Activated CD8-positive, alpha-beta T cell treated with anti-CD3 and anti-CD28 coated beads, Interleukin-2, amount 10 ng/mL, durations not matched to agents 7 days and 5 days (primary cell): Measurements from ENCODE around the gene SLC9A3. TPM values are rescaled to one million over a fixed set of nuclear protein-coding genes. Genes with fewer than 3 reads are reported as not detected.

Experiments
- ATAC-seq: fragments of 150-1000 bp; cut with Tn5 transposase; one replicate; pipeline ENCODE4 v1.10.0; 2021; ENCODE audit warnings: moderate library complexity
- CTCF ChIA-PET: fragments of 350-600 bp; sonication (Branson Sonifier 250); formaldehyde crosslinking; loops from one replicate; lab custom pipeline; 2021; ENCODE audit warnings: antibody characterized with exemption; lab: Charles Lee
- POLR2A ChIA-PET: fragments of 350-600 bp; sonication (Branson Sonifier 250); formaldehyde crosslinking; loops from one replicate; lab custom pipeline; 2021; ENCODE audit warnings: antibody characterized with exemption; lab: Charles Lee
- DNase-seq: peaks from one replicate; pipeline ENCODE4 v3.0.0-alpha.2; 2020
- H3K27ac Mint-ChIP-seq: one replicate; pipeline ENCODE4 v1.8.0; 2021; ENCODE audit warnings: mild to moderate bottlenecking, mixed read lengths
- H3K27me3 Mint-ChIP-seq: one replicate; pipeline ENCODE4 v1.8.0; 2021; ENCODE audit warnings: low read depth, mixed read lengths
- H3K36me3 Mint-ChIP-seq: one replicate; pipeline ENCODE4 v1.8.0; 2021; ENCODE audit warnings: low read depth, mixed read lengths
- H3K4me1 Mint-ChIP-seq: one replicate; pipeline ENCODE4 v1.8.0; 2021; ENCODE audit warnings: low read depth, mixed read lengths
- H3K4me3 Mint-ChIP-seq: one replicate; pipeline ENCODE4 v1.8.0; 2021; ENCODE audit warnings: mild to moderate bottlenecking, mixed read lengths
- H3K9me3 Mint-ChIP-seq: one replicate; pipeline ENCODE4 v1.8.0; 2022; ENCODE audit warnings: mixed read lengths; ENCODE audit not compliant: insufficient read depth
- total RNA-seq, 2 experiments: library from RNA; stranded (reverse); gene quantifications; one replicate each; pipeline ENCODE4 v1.2.3, GENCODE V29; 2021

The SLC9A3 gene
- total RNA-seq, 2 experiments from 2014 or later = 1.6 to 1.9 TPM

GRCh38 chr5:473551-474192, 50.6 kb downstream of the SLC9A3 start:
- H3K27me3 Mint-ChIP-seq = peaks cover 5% of the 10 kb centered on the region
- ChIA-PET CTCF (interaction anchor here (0.9 to 4.2 kb wide), 3 partner anchors 28 to 157 kb away, joined by 3 to 29 read pairs (median 4); no protein-coding TSS in a partner anchor), POLR2A (interaction anchor here (0.7 to 1.7 kb wide), 5 partner anchors 27 to 202 kb away, joined by 3 to 7 read pairs (median 3); partner anchors contain the start of genes EXOC3 and PDCD6)
- H3K4me1 Mint-ChIP-seq = peaks cover 20% of the 10 kb centered on the region
- H3K36me3 Mint-ChIP-seq = peaks cover 14% of the 10 kb centered on the region
- peak overlapping the region; percentile 80 for H3K4me3 Mint-ChIP-seq
- peak; percentile 44 for DNase-seq
- peak overlapping the region; percentile 32 for H3K27ac Mint-ChIP-seq
- peak; percentile 12 for ATAC-seq
- no peaks in the 10 kb centered on the region for H3K9me3 Mint-ChIP-seq

- H3K27me3 Mint-ChIP-seq = peaks cover 5% of the 10 kb centered on the region
- H3K27ac Mint-ChIP-seq = peak overlapping the region; percentile 79
- no peaks in the 10 kb centered on the region for H3K9me3 Mint-ChIP-seq
- CTCF ChIA-PET = interaction anchor here (0.9 to 4.2 kb wide), 4 partner anchors 27 to 156 kb away, joined by 3 to 29 read pairs (median 4); no protein-coding TSS in a partner anchor
- peak overlapping the region; percentile 71 for H3K4me3 Mint-ChIP-seq
- peaks cover 16% of the 10 kb centered on the region for H3K36me3 Mint-ChIP-seq
- peaks cover 20% of the 10 kb centered on the region for H3K4me1 Mint-ChIP-seq
- POLR2A ChIA-PET = interaction anchor here (0.8 to 1.7 kb wide), 5 partner anchors 26 to 93 kb away, joined by 3 to 7 read pairs (median 5); partner anchors contain the start of gene EXOC3
- ATAC-seq = peak; percentile 82
- DNase-seq = peak; percentile 91
Observed at GRCh38 chr5:472656-473550, 51.3 kb downstream of the SLC9A3 start.

- ChIA-PET CTCF (interaction anchor here (1.0 to 4.2 kb wide), 2 partner anchors 26 to 149 kb away, joined by 3 to 29 read pairs; no protein-coding TSS in a partner anchor), POLR2A (interaction anchor here (0.7 to 1.5 kb wide), 5 partner anchors 14 to 197 kb away, joined by 3 to 5 read pairs (median 4); no protein-coding TSS in a partner anchor)
- H3K9me3 Mint-ChIP-seq = no peaks in the 10 kb centered on the region
- DNase-seq = peak; percentile 35
- H3K4me1 Mint-ChIP-seq = peaks cover 20% of the 10 kb centered on the region
- peak; percentile 17 for ATAC-seq
- peak overlapping the region; percentile 75 for H3K27ac Mint-ChIP-seq
- peaks cover 5% of the 10 kb centered on the region for H3K27me3 Mint-ChIP-seq
- H3K4me3 Mint-ChIP-seq = peak overlapping the region; percentile 71
- peaks cover 16% of the 10 kb centered on the region for H3K36me3 Mint-ChIP-seq
Observed at GRCh38 chr5:472076-472655, 52.1 kb downstream of the SLC9A3 start.

GRCh38 chr5:471750-472058, 52.5 kb downstream of the SLC9A3 start:
- POLR2A ChIA-PET = interaction anchor here (0.7 to 1.5 kb wide), 5 partner anchors 14 to 197 kb away, joined by 3 to 5 read pairs (median 4); no protein-coding TSS in a partner anchor

GRCh38 chr5:470961-471749, 53.1 kb downstream of the SLC9A3 start:
- Mint-ChIP-seq H3K27ac (peak overlapping the region; percentile 75), H3K4me3 (peak overlapping the region; percentile 71), H3K9me3 (no peaks in the 10 kb centered on the region), H3K27me3 (peaks cover 5% of the 10 kb centered on the region), H3K4me1 (peaks cover 20% of the 10 kb centered on the region), H3K36me3 (peaks cover 21% of the 10 kb centered on the region)
- ChIA-PET POLR2A (interaction anchor here (1.0 to 1.4 kb wide), 3 partner anchors 13 to 25 kb away, joined by 3 to 5 read pairs (median 5); no protein-coding TSS in a partner anchor), CTCF (interaction anchor here (1.0 to 4.2 kb wide), 2 partner anchors 25 to 148 kb away, joined by 3 to 29 read pairs; no protein-coding TSS in a partner anchor)
- ATAC-seq (no peak), DNase-seq (no peak)

More at GRCh38 chr5:471750-472058, 52.5 kb downstream of the SLC9A3 start:
- H3K4me1 Mint-ChIP-seq = peaks cover 20% of the 10 kb centered on the region
- no peak for ATAC-seq
- peaks cover 5% of the 10 kb centered on the region for H3K27me3 Mint-ChIP-seq
- no peak for DNase-seq
- H3K4me3 Mint-ChIP-seq = peak overlapping the region; percentile 71
- H3K36me3 Mint-ChIP-seq = peaks cover 18% of the 10 kb centered on the region
- CTCF ChIA-PET = interaction anchor here (1.0 to 4.2 kb wide), 2 partner anchors 26 to 149 kb away, joined by 3 to 29 read pairs; no protein-coding TSS in a partner anchor
- H3K9me3 Mint-ChIP-seq = no peaks in the 10 kb centered on the region
- peak overlapping the region; percentile 75 for H3K27ac Mint-ChIP-seq

- DNase-seq (no peak), ATAC-seq (no peak)
- Mint-ChIP-seq H3K27ac (no peak overlapping the region), H3K36me3 (peaks cover 25% of the 10 kb centered on the region), H3K9me3 (no peaks in the 10 kb centered on the region), H3K4me1 (peaks cover 19% of the 10 kb centered on the region), H3K27me3 (peaks cover 2% of the 10 kb centered on the region), H3K4me3 (no peak overlapping the region)
- CTCF ChIA-PET = interaction anchor here (0.9 kb wide), 1 partner anchor 24 kb away, joined by 4 read pairs; no protein-coding TSS in a partner anchor
- POLR2A ChIA-PET = no interaction called here
Observed at GRCh38 chr5:469752-470483, 54.3 kb downstream of the SLC9A3 start.

GRCh38 chr5:468401-468800, 55.8 kb downstream of the SLC9A3 start:
- H3K4me1 Mint-ChIP-seq = peaks cover 28% of the 10 kb centered on the region
- no peak overlapping the region for H3K4me3 Mint-ChIP-seq
- no peak overlapping the region for H3K27ac Mint-ChIP-seq
- DNase-seq = no peak
- CTCF ChIA-PET = no interaction called here
- H3K36me3 Mint-ChIP-seq = peaks cover 35% of the 10 kb centered on the region
- ATAC-seq = no peak
- POLR2A ChIA-PET = no interaction called here
- H3K27me3 Mint-ChIP-seq = no peaks in the 10 kb centered on the region
- H3K9me3 Mint-ChIP-seq = no peaks in the 10 kb centered on the region

- Mint-ChIP-seq H3K4me3 (no peak overlapping the region), H3K36me3 (peaks cover 48% of the 10 kb centered on the region), H3K4me1 (peaks cover 35% of the 10 kb centered on the region), H3K27me3 (no peaks in the 10 kb centered on the region), H3K27ac (no peak overlapping the region), H3K9me3 (no peaks in the 10 kb centered on the region)
- DNase-seq (no peak), ATAC-seq (no peak)
- ChIA-PET CTCF (no interaction called here), POLR2A (interaction anchor here (1.6 kb wide), 1 partner anchor 14 kb away, joined by 4 read pairs; no protein-coding TSS in a partner anchor)
Observed at GRCh38 chr5:466661-467310, 57.5 kb downstream of the SLC9A3 start.

GRCh38 chr5:465591-466403, 58.5 kb downstream of the SLC9A3 start:
- ATAC-seq = no peak
- H3K27me3 Mint-ChIP-seq = no peaks in the 10 kb centered on the region
- ChIA-PET POLR2A (interaction anchor here (1.6 kb wide), 1 partner anchor 13 kb away, joined by 4 read pairs; no protein-coding TSS in a partner anchor), CTCF (no interaction called here)
- peaks cover 46% of the 10 kb centered on the region for H3K36me3 Mint-ChIP-seq
- no peaks in the 10 kb centered on the region for H3K9me3 Mint-ChIP-seq
- no peak for DNase-seq
- peaks cover 28% of the 10 kb centered on the region for H3K4me1 Mint-ChIP-seq
- no peak overlapping the region for H3K27ac Mint-ChIP-seq
- H3K4me3 Mint-ChIP-seq = no peak overlapping the region
